ENCODE results near the gene RAP1GAP2. TPM values are rescaled to one million over a fixed set of nuclear protein-coding genes. Genes with fewer than 3 reads are reported as not detected.
"Not testable (repeated sequence)": the region's sequence is repeated elsewhere in the genome, so short reads cannot be mapped to it uniquely, and the experiment has no call there.

RAP1GAP2 gene
- total and polyA plus RNA-seq, 7 experiments from 2014 or later = 0.54 to 95.6 (median 2.6) TPM

DNA sequence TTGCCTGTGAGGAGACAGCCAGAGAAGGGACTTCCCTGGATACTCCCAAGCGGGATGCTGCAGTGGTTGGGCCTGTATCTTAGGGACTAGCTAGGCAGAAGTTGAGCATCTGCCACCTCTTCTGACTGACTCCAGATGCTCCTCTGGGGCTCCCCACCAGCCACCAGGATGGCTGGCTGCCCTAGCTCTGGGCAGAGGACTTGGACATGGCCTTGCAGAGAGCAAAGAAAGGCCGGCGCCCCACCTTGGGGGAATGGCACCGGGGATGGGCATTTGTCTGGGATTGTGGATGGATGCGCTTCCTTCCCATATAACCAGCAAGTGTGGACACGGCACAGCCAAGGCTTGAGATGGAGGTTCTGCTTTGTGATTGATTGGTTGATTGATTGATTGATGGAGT, 198.2 kb downstream of the RAP1GAP2 start:
- H3K9me3 Mint-ChIP-seq = no peaks in the 10 kb centered on the region
- no peaks in the 10 kb centered on the region for H3K27me3 ChIP-seq (ENCODE audit: control insufficient read depth in 2 of 2, insufficient read depth in 2 of 2, low read length in 2 of 2)
- H3K4me1 ChIP-seq (ENCODE audit: control insufficient read depth in 2 of 2, insufficient read depth in 2 of 2, low read length in 2 of 2) = no peaks in the 10 kb centered on the region
- no peak overlapping the region for H3K4me3 Mint-ChIP-seq
- H3K9me3 ChIP-seq (ENCODE audit: control insufficient read depth in 2 of 3, low read length in 3 of 3) = no peaks in the 10 kb centered on the region
- peaks cover 0 to 59% (median 4%) of the 10 kb centered on the region in 3 experiments for H3K36me3 ChIP-seq (ENCODE audit: control insufficient read depth in 2 of 3, insufficient read depth in 3 of 3, low read length in 3 of 3)
- no peaks in the 10 kb centered on the region for H3K27me3 Mint-ChIP-seq
- peaks cover 0 to 40% (median 9%) of the 10 kb centered on the region in 5 donors for H3K36me3 Mint-ChIP-seq
- CTCF ChIA-PET = no interaction called here
- no peak overlapping the region for H3K27ac Mint-ChIP-seq
- no peak overlapping the region for H3K27ac ChIP-seq (ENCODE audit: low read depth, low read length)
- DNase-seq (no peak), ATAC-seq (no peak)
- POLR2A ChIA-PET = interaction anchor here (1.6 kb wide), 1 partner anchor 8 kb away, joined by 4 read pairs; no protein-coding TSS in a partner anchor
- H3K4me3 ChIP-seq (ENCODE audit: low read length) = no peak overlapping the region
- intact Hi-C loops (cut with micrococcal nuclease) = no loop called here
- H3K4me1 Mint-ChIP-seq = no peaks in the 10 kb centered on the region

DNA sequence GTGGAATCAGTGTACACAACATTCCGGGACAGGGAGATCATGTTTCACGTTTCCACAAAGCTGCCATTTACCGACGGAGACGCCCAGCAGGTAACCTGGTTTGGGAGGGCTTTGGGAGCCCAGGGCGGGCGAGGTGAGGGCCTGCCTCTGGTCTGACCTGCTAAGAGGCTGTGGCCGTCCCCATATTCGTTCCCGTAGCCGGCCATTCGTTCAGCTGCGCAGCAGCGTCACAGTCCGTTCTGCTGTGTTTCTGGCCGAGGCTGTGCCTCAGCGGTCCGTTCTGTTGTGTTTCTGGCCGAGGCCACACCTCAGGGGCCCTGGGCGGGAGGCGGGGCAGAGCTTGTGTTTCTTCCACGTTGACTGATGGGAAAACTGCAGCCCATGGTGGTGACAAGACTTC, 199.1 kb downstream of the RAP1GAP2 start:
- DNase-seq = no peak
- Mint-ChIP-seq H3K4me3 (no peak overlapping the region), H3K9me3 (no peaks in the 10 kb centered on the region), H3K27ac (no peak overlapping the region), H3K27me3 (no peaks in the 10 kb centered on the region), H3K4me1 (no peaks in the 10 kb centered on the region), H3K36me3 (peaks cover 0 to 32% (median 9%) of the 10 kb centered on the region in 5 donors)
- POLR2A ChIA-PET = no interaction called here
- no peak overlapping the region for H3K4me3 ChIP-seq (ENCODE audit: low read length)
- CTCF ChIA-PET = no interaction called here
- peaks cover 0 to 59% (median 4%) of the 10 kb centered on the region in 3 experiments for H3K36me3 ChIP-seq (ENCODE audit: control insufficient read depth in 2 of 3, insufficient read depth in 3 of 3, low read length in 3 of 3)
- H3K27ac ChIP-seq (ENCODE audit: low read depth, low read length) = no peak overlapping the region
- no peaks in the 10 kb centered on the region for H3K4me1 ChIP-seq (ENCODE audit: control insufficient read depth in 2 of 2, insufficient read depth in 2 of 2, low read length in 2 of 2)
- intact Hi-C loops (cut with micrococcal nuclease) = no loop called here
- no peaks in the 10 kb centered on the region for H3K9me3 ChIP-seq (ENCODE audit: control insufficient read depth in 2 of 3, low read length in 3 of 3)
- no peaks in the 10 kb centered on the region for H3K27me3 ChIP-seq (ENCODE audit: control insufficient read depth in 2 of 2, insufficient read depth in 2 of 2, low read length in 2 of 2)
- ATAC-seq = no peak

DNA sequence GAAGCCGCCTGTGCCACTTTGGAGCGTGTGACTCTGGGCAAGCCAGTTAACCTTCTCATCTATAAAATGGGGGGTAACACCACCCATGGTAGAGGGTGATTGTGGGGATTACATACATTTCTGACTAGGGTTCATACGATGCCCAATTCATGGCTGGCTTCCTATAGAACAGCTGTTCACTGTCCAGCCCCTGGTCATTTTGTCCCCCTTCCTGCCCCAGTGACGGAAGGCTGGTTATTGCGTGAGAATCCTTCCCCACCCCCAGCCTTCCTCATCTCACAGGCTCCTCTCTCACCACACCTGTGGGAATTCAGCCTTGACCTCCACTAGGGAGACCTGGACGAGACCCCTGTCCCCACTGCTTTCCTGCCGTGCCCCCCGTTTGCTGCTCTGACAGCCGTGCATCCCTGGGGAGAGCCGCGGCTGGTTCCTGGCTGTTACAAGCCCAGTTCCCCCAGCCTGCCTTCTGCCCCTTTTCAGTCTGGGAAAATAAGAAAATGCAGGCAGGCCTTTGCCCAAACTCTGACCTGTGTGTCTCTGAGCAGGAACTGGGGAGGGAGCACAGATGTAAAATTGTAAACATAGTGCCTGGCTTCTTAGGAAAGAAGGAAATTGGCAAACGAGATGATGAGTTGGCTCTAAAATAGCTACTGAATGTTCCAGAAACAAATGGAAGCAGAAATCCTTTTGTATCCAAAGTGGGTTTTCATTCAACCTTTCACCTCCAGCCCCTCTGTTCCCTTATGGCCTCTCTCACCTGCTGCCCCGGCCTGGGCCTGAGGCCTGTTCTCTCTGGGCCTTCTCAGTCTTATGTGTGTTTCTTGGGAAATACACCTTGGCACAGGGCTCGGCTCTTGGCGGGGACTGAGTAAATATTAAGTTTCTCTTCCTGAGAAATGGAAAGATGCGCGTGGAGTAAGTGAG, 199.9 kb downstream of the RAP1GAP2 start:
- no peaks in the 10 kb centered on the region for H3K27me3 Mint-ChIP-seq
- ChIA-PET POLR2A (no interaction called here), CTCF (interaction anchor here (0.8 kb wide), 1 partner anchor 52 kb away, joined by 3 read pairs; no protein-coding TSS in a partner anchor)
- ATAC-seq (no peak), DNase-seq (no peak)
- Histone ChIP-seq H3K36me3 (ENCODE audit: control insufficient read depth in 2 of 3, insufficient read depth in 3 of 3, low read length in 3 of 3) (peaks cover 0 to 57% (median 4%) of the 10 kb centered on the region in 3 experiments), H3K4me1 (ENCODE audit: control insufficient read depth in 2 of 2, insufficient read depth in 2 of 2, low read length in 2 of 2) (no peaks in the 10 kb centered on the region), H3K27ac (ENCODE audit: low read depth, low read length) (no peak overlapping the region), H3K4me3 (ENCODE audit: low read length) (no peak overlapping the region), H3K9me3 (ENCODE audit: control insufficient read depth in 2 of 3, low read length in 3 of 3) (no peaks in the 10 kb centered on the region), H3K27me3 (ENCODE audit: control insufficient read depth in 2 of 2, insufficient read depth in 2 of 2, low read length in 2 of 2) (no peaks in the 10 kb centered on the region)
- no peaks in the 10 kb centered on the region for H3K4me1 Mint-ChIP-seq
- no peak overlapping the region for H3K4me3 Mint-ChIP-seq
- intact Hi-C loops (cut with micrococcal nuclease) = no loop called here
- no peak overlapping the region for H3K27ac Mint-ChIP-seq
- no peaks in the 10 kb centered on the region for H3K9me3 Mint-ChIP-seq
- H3K36me3 Mint-ChIP-seq = peaks cover 0 to 29% (median 9%) of the 10 kb centered on the region in 5 donors

DNA sequence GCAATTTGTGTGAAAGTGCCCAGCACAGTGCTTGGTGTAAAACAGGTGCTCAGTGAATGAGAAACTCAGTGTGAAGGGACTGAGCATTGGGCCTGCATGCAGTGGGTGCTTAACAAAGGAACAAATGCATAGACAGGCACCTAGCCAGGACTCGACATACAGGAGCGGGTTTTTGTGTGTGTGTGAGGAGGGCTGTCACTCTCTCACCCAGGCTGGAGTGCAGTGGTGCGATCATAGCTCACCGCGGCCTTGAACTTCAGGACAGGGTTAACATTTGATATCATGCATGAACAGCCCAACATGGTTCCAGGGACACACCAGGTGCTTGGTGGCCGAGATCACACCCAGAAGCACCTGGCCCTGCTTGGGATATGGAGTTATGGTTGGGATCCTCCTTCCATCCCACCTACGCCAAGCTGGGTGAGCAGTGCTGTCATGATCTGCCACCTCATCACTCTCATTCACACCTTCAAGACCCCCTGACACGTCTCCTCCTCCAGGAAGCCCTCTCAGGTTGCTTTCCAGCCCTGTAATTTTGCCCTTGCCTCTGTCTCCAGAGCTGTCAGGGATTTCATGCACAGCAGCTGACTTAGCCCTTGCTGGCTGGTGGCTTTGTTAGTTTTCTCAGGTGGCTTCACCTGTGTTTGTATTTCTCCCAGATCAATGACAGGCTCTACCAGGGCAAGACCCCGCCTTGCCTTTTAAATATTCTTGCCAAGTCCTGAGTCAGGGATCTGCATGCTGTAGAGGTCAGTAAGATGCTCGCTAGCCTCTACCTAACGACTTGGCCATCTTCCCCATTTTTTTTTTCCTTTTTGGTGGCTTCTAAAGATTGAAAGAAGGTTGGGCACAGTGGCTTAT, 200.8 kb downstream of the RAP1GAP2 start:
- intact Hi-C loops (cut with micrococcal nuclease) = no loop called here
- H3K4me3 Mint-ChIP-seq = no peak overlapping the region
- no peaks in the 10 kb centered on the region for H3K27me3 Mint-ChIP-seq
- ChIA-PET POLR2A (no interaction called here), CTCF (interaction anchor here (0.8 kb wide), 1 partner anchor 53 kb away, joined by 3 read pairs; no protein-coding TSS in a partner anchor)
- no peak overlapping the region for H3K4me3 ChIP-seq (ENCODE audit: low read length)
- H3K27ac Mint-ChIP-seq = peak overlapping the region in 1 of 9 donors; percentile 25
- no peaks in the 10 kb centered on the region for H3K9me3 Mint-ChIP-seq
- DNase-seq (no peak), ATAC-seq (no peak)
- H3K4me1 ChIP-seq (ENCODE audit: control insufficient read depth in 2 of 2, insufficient read depth in 2 of 2, low read length in 2 of 2) = no peaks in the 10 kb centered on the region
- H3K4me1 Mint-ChIP-seq = peaks cover 0 to 1% (median under 1%) of the 10 kb centered on the region in 7 donors
- H3K36me3 Mint-ChIP-seq = peaks cover 0 to 29% (median 9%) of the 10 kb centered on the region in 5 donors
- no peaks in the 10 kb centered on the region for H3K27me3 ChIP-seq (ENCODE audit: control insufficient read depth in 2 of 2, insufficient read depth in 2 of 2, low read length in 2 of 2)
- H3K27ac ChIP-seq (ENCODE audit: low read depth, low read length) = no peak overlapping the region
- no peaks in the 10 kb centered on the region for H3K9me3 ChIP-seq (ENCODE audit: control insufficient read depth in 2 of 3, low read length in 3 of 3)
- peaks cover 0 to 49% (median 4%) of the 10 kb centered on the region in 3 experiments for H3K36me3 ChIP-seq (ENCODE audit: control insufficient read depth in 2 of 3, insufficient read depth in 3 of 3, low read length in 3 of 3)

DNA sequence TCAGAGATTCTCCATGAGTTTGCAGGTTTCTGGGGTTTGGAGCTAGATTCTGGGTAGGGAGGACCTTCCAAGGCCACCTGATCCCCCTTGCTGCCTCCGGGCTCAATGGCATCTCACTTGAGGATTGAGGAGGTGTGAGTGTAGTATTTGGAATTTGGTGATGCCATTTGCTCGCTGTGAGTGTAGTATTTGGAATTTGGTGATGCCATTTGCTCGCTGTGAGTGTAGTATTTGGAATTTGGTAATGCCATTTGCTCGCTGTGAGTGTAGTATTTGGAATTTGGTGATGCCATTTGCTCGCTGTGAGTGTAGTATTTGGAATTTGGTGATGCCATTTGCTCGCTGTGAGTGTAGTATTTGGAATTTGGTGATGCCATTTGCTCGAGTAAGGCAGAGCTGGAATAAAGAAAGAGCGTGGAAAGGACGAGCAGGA, 202.2 kb downstream of the RAP1GAP2 start:
- intact Hi-C loops (cut with micrococcal nuclease); CTCF ChIA-PET; POLR2A ChIA-PET; H3K27me3 Mint-ChIP-seq; H3K4me1 ChIP-seq (ENCODE audit: control insufficient read depth in 2 of 2, insufficient read depth in 2 of 2, low read length in 2 of 2); H3K27ac ChIP-seq (ENCODE audit: low read depth, low read length); H3K9me3 ChIP-seq (ENCODE audit: control insufficient read depth in 2 of 3, low read length in 3 of 3); H3K4me3 Mint-ChIP-seq; DNase-seq; ATAC-seq; H3K4me3 ChIP-seq (ENCODE audit: low read length); H3K9me3 Mint-ChIP-seq; H3K27me3 ChIP-seq (ENCODE audit: control insufficient read depth in 2 of 2, insufficient read depth in 2 of 2, low read length in 2 of 2): not testable (repeated sequence)
- H3K36me3 ChIP-seq (ENCODE audit: control insufficient read depth in 2 of 3, insufficient read depth in 3 of 3, low read length in 3 of 3) = peaks cover 0 to 42% (median 4%) of the 10 kb centered on the region in 3 experiments
- peaks cover 0 to 16% (median 12%) of the 10 kb centered on the region in 7 donors for H3K4me1 Mint-ChIP-seq
- H3K36me3 Mint-ChIP-seq = peaks cover 0 to 24% (median 5%) of the 10 kb centered on the region in 5 donors
- H3K27ac Mint-ChIP-seq = peak overlapping the region in 1 of 9 donors; percentile 17

DNA sequence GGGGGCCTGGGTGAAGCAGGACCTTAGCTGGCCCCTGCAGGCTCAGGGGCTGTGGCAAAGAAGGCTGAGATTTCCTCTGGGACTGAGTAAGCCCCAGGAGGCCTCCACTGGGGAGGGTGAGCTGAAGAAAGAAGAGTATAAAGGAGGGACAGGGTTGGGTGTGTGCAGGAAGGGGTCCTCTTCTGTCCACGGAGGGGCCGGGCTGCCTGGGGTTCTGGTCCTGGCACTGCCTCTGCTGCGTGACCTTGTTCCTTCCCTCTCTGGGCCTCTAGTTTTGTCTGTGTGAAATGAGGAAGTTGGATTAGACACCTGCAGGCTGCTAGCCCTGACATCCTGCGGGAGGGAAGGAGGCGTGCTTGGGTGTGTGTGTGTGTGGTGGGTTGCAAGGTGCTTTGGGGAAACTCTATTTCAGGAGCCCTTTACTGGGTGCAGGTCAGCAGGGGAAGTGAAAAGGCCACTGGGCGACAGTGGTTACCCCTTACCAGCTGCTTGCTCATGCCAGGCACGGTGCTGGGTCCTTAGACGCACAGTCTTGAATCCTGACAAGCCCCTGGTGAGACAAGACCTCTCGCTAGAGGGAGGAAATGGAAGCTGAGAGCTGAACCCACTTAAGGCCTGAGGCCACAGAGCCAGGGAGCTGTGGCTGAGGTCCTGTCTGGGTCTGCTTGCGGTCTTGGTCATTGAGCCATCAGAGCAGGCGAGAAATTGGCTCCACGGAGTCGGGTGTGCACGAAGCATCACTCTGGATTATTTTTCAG, 206.5 kb downstream of the RAP1GAP2 start:
- H3K27me3 ChIP-seq (ENCODE audit: control insufficient read depth in 2 of 2, insufficient read depth in 2 of 2, low read length in 2 of 2) = no peaks in the 10 kb centered on the region
- ATAC-seq = peak; percentile 42
- Mint-ChIP-seq H3K27me3 (no peaks in the 10 kb centered on the region), H3K36me3 (peaks cover 5 to 22% (median 6%) of the 10 kb centered on the region in 5 donors), H3K4me1 (peaks cover 0 to 36% (median 23%) of the 10 kb centered on the region in 7 donors), H3K9me3 (peaks cover 0 to 2% (median 0%) of the 10 kb centered on the region in 11 donors), H3K27ac (peak overlapping the region in 8 of 9 donors; percentile 51 to 90 (median 76)), H3K4me3 (peak overlapping the region in 9 of 10 donors; percentile 21 to 84 (median 66))
- peaks cover 0 to 21% of the 10 kb centered on the region in 2 donors for H3K4me1 ChIP-seq (ENCODE audit: control insufficient read depth in 2 of 2, insufficient read depth in 2 of 2, low read length in 2 of 2)
- intact Hi-C loops (cut with micrococcal nuclease) = loop anchor here in 1 of 2 donors (5.0 kb wide), 1 partner anchor 70 kb away; no protein-coding TSS in a partner anchor
- no peak overlapping the region for H3K27ac ChIP-seq (ENCODE audit: low read depth, low read length)
- H3K36me3 ChIP-seq (ENCODE audit: control insufficient read depth in 2 of 3, insufficient read depth in 3 of 3, low read length in 3 of 3) = peaks cover 0 to 13% (median 4%) of the 10 kb centered on the region in 3 experiments
- H3K4me3 ChIP-seq (ENCODE audit: low read length) = no peak overlapping the region
- POLR2A ChIA-PET = interaction anchor here (0.5 to 1.7 kb wide), 3 partner anchors 9 to 498 kb away, joined by 3 to 4 read pairs (median 3); no protein-coding TSS in a partner anchor
- DNase-seq = peak in 5 of 9 donors; percentile 18 to 25 (median 22)
- CTCF ChIA-PET = interaction anchor here (0.8 kb wide), 1 partner anchor 10 kb away, joined by 3 read pairs; no protein-coding TSS in a partner anchor
- no peaks in the 10 kb centered on the region for H3K9me3 ChIP-seq (ENCODE audit: control insufficient read depth in 2 of 3, low read length in 3 of 3)
